Endodermal cell (in vitro differentiated cells): ENCODE measurements around the gene ZNF264. TPM values are rescaled to one million over a fixed set of nuclear protein-coding genes. Genes with fewer than 3 reads are reported as not detected.
"Not testable (repeated sequence)": the region's sequence is repeated elsewhere in the genome, so short reads cannot be mapped to it uniquely, and the experiment has no call there.

ENCODE experiments used
- DNase-seq: peaks from one replicate; pipeline ENCODE4 v3.0.0-alpha.2; 2017
- H3K27ac ChIP-seq: 2 replicates; pipeline ENCODE4 v1.5.1; 2013; ENCODE audit warnings: mild to moderate bottlenecking, low read depth, low read length, moderate library complexity
- H3K27me3 ChIP-seq: 2 replicates; pipeline ENCODE4 v1.6.1; 2013; ENCODE audit warnings: mild to moderate bottlenecking, low read length, moderate library complexity; ENCODE audit not compliant: insufficient read depth, control insufficient read depth, poor library complexity, severe bottlenecking
- H3K36me3 ChIP-seq: 2 replicates; pipeline ENCODE4 v1.7.0; 2013; ENCODE audit warnings: mild to moderate bottlenecking, low read length, moderate library complexity; ENCODE audit not compliant: control insufficient read depth, insufficient read depth
- H3K4me1 ChIP-seq: one replicate; pipeline ENCODE4 v1.7.0; 2013; ENCODE audit warnings: low read length; ENCODE audit not compliant: control insufficient read depth, insufficient read depth
- H3K4me3 ChIP-seq: 2 replicates; pipeline ENCODE4 v1.5.1; 2013; ENCODE audit warnings: mild to moderate bottlenecking, low read length, moderate library complexity
- H3K9ac ChIP-seq: 2 replicates; pipeline ENCODE4 v1.6.1; 2013; ENCODE audit warnings: mild to moderate bottlenecking, low read length, moderate library complexity; ENCODE audit not compliant: poor library complexity, severe bottlenecking; ENCODE audit errors: extremely low read depth
- H3K9me3 ChIP-seq: 2 replicates; pipeline ENCODE4 v1.6.1; 2013; ENCODE audit warnings: mild to moderate bottlenecking, low read length, moderate library complexity; ENCODE audit not compliant: control insufficient read depth
- H3K27ac Mint-ChIP-seq: 2 replicates; pipeline ENCODE4 v1.8.0; 2020; ENCODE audit warnings: mixed read lengths
- H3K27me3 Mint-ChIP-seq: 2 replicates; pipeline ENCODE4 v1.8.0; 2021; ENCODE audit warnings: mild to moderate bottlenecking, mixed read lengths; ENCODE audit not compliant: insufficient read depth
- H3K36me3 Mint-ChIP-seq: 2 replicates; pipeline ENCODE4 v1.8.0; 2020; ENCODE audit warnings: low read depth, mixed read lengths
- H3K4me1 Mint-ChIP-seq: 2 replicates; pipeline ENCODE4 v1.8.0; 2020; ENCODE audit warnings: mixed read lengths
- H3K4me3 Mint-ChIP-seq: 2 replicates; pipeline ENCODE4 v1.8.0; 2020; ENCODE audit warnings: mild to moderate bottlenecking, moderate library complexity, mixed read lengths
- H3K9me3 Mint-ChIP-seq: 2 replicates; pipeline ENCODE4 v1.8.0; 2020; ENCODE audit warnings: mild to moderate bottlenecking, mixed read lengths
- WGBS, 2 experiments: methylation state at CpG; one replicate each; pipeline versions ENCODE4 v1.1.5 to v1.1.7; 2013; ENCODE audit warnings: missing lambda C conversion rate in 2 of 2, mixed read lengths in 1 of 2; ENCODE audit not compliant: insufficient coverage in 1 of 2, insufficient read length in 1 of 2; 5-methylcytosine and 5-hydroxymethylcytosine counted together
- total RNA-seq, 2 donors: library from RNA; stranded (reverse); fragmentation: NEBNext Ultra II Directional in 1 of 2; extraction: Animal tissue kit (Norgen Biotek cat#: 25700) in 1 of 2; gene quantifications; 2 replicates in 1 of 2; 3 replicates in 1 of 2; pipeline ENCODE4 v1.2.1, GENCODE V29; 2021
- TF ChIP-seq, protein P1 (sequence below): fragments of 200-600 bp; sonication (generic); conservative IDR thresholded peaks from 2 replicates; pipeline ENCODE4 v1.5.0; 2021; ENCODE audit warnings: antibody characterized with exemption, mild to moderate bottlenecking

ZNF264 gene
- total RNA-seq, 2 donors from 2014 or later, result 29.8 to 38.4 TPM

DNA sequence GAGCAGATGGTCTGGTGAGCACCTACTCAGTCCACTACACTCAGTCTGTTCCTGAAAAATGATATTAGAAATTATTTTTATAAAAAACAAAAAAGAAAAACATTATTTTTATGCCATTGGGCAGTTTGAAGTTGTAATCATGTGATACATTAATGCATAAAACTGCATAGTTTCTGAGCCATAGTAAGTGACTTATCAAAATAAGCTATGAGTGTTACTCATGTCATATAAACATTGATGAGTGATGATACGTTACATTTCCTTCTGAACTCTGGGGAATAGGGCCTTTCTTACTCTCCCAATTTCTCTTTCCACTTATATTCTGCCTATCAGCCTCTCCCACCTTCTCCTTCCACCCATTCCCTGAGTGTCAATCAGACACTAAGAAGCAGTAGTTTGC lies 58.0 kb downstream of the ZNF264 start:
- Histone ChIP-seq H3K36me3 (peaks cover 69% of the 10 kb centered on the region), H3K9me3 (no peaks in the 10 kb centered on the region), H3K4me1 (no peaks in the 10 kb centered on the region), H3K9ac (no peak overlapping the region), H3K4me3 (no peak overlapping the region), H3K27me3 (no peaks in the 10 kb centered on the region), H3K27ac (no peak overlapping the region)
- Mint-ChIP-seq H3K4me1 (peaks cover 6% of the 10 kb centered on the region), H3K9me3 (no peaks in the 10 kb centered on the region), H3K36me3 (peaks cover 72% of the 10 kb centered on the region), H3K27me3 (no peaks in the 10 kb centered on the region), H3K4me3 (no peak overlapping the region), H3K27ac (no peak overlapping the region)
- TF ChIP-seq, protein P1, sequence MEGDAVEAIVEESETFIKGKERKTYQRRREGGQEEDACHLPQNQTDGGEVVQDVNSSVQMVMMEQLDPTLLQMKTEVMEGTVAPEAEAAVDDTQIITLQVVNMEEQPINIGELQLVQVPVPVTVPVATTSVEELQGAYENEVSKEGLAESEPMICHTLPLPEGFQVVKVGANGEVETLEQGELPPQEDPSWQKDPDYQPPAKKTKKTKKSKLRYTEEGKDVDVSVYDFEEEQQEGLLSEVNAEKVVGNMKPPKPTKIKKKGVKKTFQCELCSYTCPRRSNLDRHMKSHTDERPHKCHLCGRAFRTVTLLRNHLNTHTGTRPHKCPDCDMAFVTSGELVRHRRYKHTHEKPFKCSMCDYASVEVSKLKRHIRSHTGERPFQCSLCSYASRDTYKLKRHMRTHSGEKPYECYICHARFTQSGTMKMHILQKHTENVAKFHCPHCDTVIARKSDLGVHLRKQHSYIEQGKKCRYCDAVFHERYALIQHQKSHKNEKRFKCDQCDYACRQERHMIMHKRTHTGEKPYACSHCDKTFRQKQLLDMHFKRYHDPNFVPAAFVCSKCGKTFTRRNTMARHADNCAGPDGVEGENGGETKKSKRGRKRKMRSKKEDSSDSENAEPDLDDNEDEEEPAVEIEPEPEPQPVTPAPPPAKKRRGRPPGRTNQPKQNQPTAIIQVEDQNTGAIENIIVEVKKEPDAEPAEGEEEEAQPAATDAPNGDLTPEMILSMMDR, result no peak
- no CpG with 5 or more reads among the region's 1 CpG for WGBS, 2 experiments
- DNase-seq, result no peak

DNA sequence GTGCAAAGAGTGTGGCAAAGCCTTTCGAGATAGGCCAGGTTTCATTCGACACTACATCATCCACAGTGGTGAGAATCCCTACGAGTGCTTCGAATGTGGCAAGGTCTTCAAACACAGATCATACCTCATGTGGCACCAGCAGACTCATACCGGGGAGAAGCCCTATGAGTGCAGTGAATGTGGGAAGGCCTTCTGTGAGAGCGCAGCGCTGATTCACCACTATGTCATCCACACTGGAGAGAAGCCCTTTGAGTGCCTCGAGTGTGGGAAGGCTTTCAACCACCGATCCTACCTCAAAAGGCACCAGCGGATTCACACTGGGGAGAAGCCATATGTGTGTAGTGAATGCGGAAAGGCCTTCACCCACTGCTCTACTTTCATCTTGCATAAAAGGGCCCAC lies 62.5 kb downstream of the ZNF264 start:
- H3K4me1 ChIP-seq, H3K27ac ChIP-seq, H3K4me3 Mint-ChIP-seq, H3K9me3 ChIP-seq, H3K27ac Mint-ChIP-seq, H3K9me3 Mint-ChIP-seq, H3K27me3 ChIP-seq, H3K4me3 ChIP-seq, H3K9ac ChIP-seq, H3K4me1 Mint-ChIP-seq, H3K27me3 Mint-ChIP-seq: not testable (repeated sequence)
- H3K36me3 ChIP-seq, result peaks cover 56% of the 10 kb centered on the region
- peaks cover 58% of the 10 kb centered on the region for H3K36me3 Mint-ChIP-seq
- WGBS, 2 experiments, result 96 to 97% methylated on average over 5 to 11 of the region's 11 CpGs
- DNase-seq, result peak; percentile 20

DNA sequence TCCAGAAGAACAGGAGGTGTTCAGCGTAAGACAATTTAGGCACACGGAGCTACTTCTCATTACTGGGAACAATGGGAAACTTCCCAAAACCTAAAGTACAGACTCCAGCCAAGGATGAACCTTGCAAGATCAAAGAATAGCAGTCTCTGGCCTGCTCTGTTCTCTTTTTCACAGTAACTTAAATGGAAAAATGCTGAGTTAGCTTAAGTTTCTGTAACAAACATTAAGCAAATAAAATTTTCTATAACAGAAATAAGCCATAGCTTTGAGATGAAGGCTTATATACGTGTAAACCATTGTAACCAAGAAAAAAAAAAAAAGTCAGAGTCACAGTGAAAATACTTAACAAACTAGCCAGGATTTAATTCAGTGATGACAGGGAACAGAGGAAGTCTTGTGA lies 70.7 kb downstream of the ZNF264 start:
- H3K9me3 Mint-ChIP-seq, result no peaks in the 10 kb centered on the region
- 92 to 100% methylated on average over 3 of the region's 3 CpGs for WGBS, 2 experiments
- no peak overlapping the region for H3K4me3 Mint-ChIP-seq
- Histone ChIP-seq H3K27ac (no peak overlapping the region), H3K9ac (no peak overlapping the region), H3K4me1 (peaks cover 5% of the 10 kb centered on the region), H3K36me3 (peaks cover 12% of the 10 kb centered on the region), H3K4me3 (no peak overlapping the region), H3K9me3 (no peaks in the 10 kb centered on the region), H3K27me3 (no peaks in the 10 kb centered on the region)
- peaks cover 15% of the 10 kb centered on the region for H3K36me3 Mint-ChIP-seq
- no peak for DNase-seq
- peaks cover 10% of the 10 kb centered on the region for H3K4me1 Mint-ChIP-seq
- no peaks in the 10 kb centered on the region for H3K27me3 Mint-ChIP-seq
- TF ChIP-seq, protein P1, result no peak
- no peak overlapping the region for H3K27ac Mint-ChIP-seq

DNA sequence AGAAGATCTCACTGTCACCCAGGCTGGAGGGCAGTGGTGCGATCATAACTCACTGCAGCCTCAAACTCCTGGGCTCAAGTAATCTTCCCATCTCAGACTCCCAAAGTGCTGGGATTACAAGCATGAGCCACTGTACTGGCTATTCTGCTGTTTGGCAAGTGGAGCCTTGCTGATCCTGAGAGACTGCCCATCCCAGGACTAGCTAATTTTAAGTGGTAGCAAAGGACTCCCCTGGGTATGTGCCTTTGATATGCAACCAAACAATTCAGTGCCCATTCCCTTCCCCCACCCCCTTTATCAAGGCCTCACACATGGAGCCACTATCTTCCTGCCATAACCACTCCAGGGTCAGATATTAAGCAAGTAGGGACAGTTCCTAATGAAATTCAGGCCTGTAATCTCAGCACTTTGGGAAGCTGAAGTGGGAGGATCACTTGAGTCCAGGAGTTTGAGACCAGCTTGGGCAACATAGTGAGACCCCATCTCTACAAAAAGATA lies 72.0 kb downstream of the ZNF264 start:
- no peaks in the 10 kb centered on the region for H3K9me3 ChIP-seq
- H3K27me3 Mint-ChIP-seq, result no peaks in the 10 kb centered on the region
- peak; percentile 46 for DNase-seq
- no peak overlapping the region for H3K9ac ChIP-seq
- H3K27ac Mint-ChIP-seq, result no peak overlapping the region
- H3K9me3 Mint-ChIP-seq, result no peaks in the 10 kb centered on the region
- H3K27me3 ChIP-seq, result no peaks in the 10 kb centered on the region
- no peak overlapping the region for H3K27ac ChIP-seq
- WGBS, 2 experiments, result 86 to 92% methylated on average over 1 of the region's 1 CpG
- peaks cover 5% of the 10 kb centered on the region for H3K4me1 ChIP-seq
- TF ChIP-seq, protein P1, result no peak
- H3K4me3 ChIP-seq, result no peak overlapping the region
- no peak overlapping the region for H3K4me3 Mint-ChIP-seq
- H3K36me3 ChIP-seq, result peaks cover 12% of the 10 kb centered on the region
- peaks cover 10% of the 10 kb centered on the region for H3K4me1 Mint-ChIP-seq
- peaks cover 11% of the 10 kb centered on the region for H3K36me3 Mint-ChIP-seq
